ENCODE results near the gene LCOR. TPM values are rescaled to one million over a fixed set of nuclear protein-coding genes. Genes with fewer than 3 reads are reported as not detected.

LCOR gene
- total and polyA plus RNA-seq, 2 experiments from 2014 or later: 26.1 to 48.7 TPM

DNA sequence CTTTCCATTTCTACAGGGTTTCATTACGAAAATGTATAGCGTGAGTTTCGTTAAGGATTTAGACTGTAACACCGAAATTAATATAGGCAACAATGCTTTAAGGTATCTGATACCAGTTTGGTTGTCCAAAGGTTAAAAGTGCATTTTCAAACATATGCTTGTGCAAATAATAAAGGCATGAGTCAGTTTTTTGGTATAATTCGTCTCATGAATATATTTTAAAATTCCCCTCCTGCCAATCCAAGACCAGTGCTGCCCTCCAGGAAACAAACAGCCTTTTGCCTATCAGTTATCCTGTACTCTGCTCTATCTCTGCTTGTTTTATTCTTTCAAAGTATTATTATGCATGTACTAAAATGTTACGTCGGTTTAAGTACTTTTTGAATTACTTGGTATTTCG is 2.0 kb downstream of the LCOR start:
- no peak overlapping the region for H2AFZ ChIP-seq
- peaks cover 12% of the 10 kb centered on the region for H3K4me1 ChIP-seq (ENCODE audit: insufficient read depth)
- H3K27me3 ChIP-seq: no peaks in the 10 kb centered on the region
- TF ChIP-seq EZH2 (IDR thresholded peaks at IDR 0.05; ENCODE audit: borderline replicate concordance): no peak
- TF ChIP-seq, protein P1, sequence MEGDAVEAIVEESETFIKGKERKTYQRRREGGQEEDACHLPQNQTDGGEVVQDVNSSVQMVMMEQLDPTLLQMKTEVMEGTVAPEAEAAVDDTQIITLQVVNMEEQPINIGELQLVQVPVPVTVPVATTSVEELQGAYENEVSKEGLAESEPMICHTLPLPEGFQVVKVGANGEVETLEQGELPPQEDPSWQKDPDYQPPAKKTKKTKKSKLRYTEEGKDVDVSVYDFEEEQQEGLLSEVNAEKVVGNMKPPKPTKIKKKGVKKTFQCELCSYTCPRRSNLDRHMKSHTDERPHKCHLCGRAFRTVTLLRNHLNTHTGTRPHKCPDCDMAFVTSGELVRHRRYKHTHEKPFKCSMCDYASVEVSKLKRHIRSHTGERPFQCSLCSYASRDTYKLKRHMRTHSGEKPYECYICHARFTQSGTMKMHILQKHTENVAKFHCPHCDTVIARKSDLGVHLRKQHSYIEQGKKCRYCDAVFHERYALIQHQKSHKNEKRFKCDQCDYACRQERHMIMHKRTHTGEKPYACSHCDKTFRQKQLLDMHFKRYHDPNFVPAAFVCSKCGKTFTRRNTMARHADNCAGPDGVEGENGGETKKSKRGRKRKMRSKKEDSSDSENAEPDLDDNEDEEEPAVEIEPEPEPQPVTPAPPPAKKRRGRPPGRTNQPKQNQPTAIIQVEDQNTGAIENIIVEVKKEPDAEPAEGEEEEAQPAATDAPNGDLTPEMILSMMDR (IDR thresholded peaks at IDR 0.05; ENCODE audit: poor library complexity): no peak
- no peak for TF ChIP-seq EZH2phosphoT487 (IDR thresholded peaks at IDR 0.05; ENCODE audit: low read depth, severe bottlenecking, unreplicated experiment)
- H3K9me3 ChIP-seq (ENCODE audit: low read depth): no peaks in the 10 kb centered on the region
- peaks cover 62% of the 10 kb centered on the region for H3K79me2 ChIP-seq
- H3K4me2 ChIP-seq: peak overlapping the region; percentile 86
- peak overlapping the region; percentile 51 for H3K4me3 ChIP-seq
- peak; percentile 13 for DNase-seq (ENCODE audit: low spot score)
- WGBS (ENCODE audit: low lambda C conversion rate, missing lambda C conversion rate): 32% methylated on average over 8 of the region's 8 CpGs
- no peaks in the 10 kb centered on the region for H3K36me3 ChIP-seq (replicated peaks; ENCODE audit: insufficient read depth, low read depth)
- peak overlapping the region; percentile 100 for H3K27ac ChIP-seq
- no peaks in the 10 kb centered on the region for H3K9me2 ChIP-seq (replicated peaks; ENCODE audit: insufficient read depth)
- peaks cover 56% of the 10 kb centered on the region for H4K20me1 ChIP-seq (ENCODE audit: insufficient read depth, poor library complexity, severe bottlenecking)

DNA sequence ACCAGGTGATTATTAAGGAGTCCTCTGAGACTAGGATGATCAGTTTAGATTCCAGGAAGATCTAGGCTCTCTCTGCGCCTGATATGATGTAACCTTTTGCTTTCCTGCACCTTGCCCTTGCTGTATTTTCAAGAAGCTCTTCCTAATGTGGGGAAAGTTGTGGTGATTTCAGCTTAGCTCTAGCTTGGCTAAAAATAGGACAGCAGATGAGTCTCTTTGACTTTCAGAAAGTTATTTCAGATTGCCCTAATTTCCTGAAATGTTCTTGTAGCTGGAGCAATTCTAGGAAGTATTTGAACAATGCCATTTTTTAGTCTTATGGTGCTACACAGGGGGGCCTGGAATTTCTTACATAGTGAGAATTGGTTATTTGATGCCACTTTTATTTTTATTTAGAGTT is 3.8 kb downstream of the LCOR start:
- H3K79me2 ChIP-seq: peaks cover 79% of the 10 kb centered on the region
- no peaks in the 10 kb centered on the region for H3K9me2 ChIP-seq (replicated peaks; ENCODE audit: insufficient read depth)
- no peaks in the 10 kb centered on the region for H3K9me3 ChIP-seq (ENCODE audit: low read depth)
- DNase-seq (ENCODE audit: low spot score): peak; percentile 25
- no peak overlapping the region for H2AFZ ChIP-seq
- H3K4me1 ChIP-seq (ENCODE audit: insufficient read depth): peaks cover 16% of the 10 kb centered on the region
- peak overlapping the region; percentile 86 for H3K4me2 ChIP-seq
- 81% methylated on average over 1 of the region's 1 CpG for WGBS (ENCODE audit: low lambda C conversion rate, missing lambda C conversion rate)
- no peaks in the 10 kb centered on the region for H3K27me3 ChIP-seq
- no peaks in the 10 kb centered on the region for H3K36me3 ChIP-seq (replicated peaks; ENCODE audit: insufficient read depth, low read depth)
- peak overlapping the region; percentile 26 for H3K27ac ChIP-seq
- H4K20me1 ChIP-seq (ENCODE audit: insufficient read depth, poor library complexity, severe bottlenecking): peaks cover 74% of the 10 kb centered on the region
- H3K4me3 ChIP-seq: no peak overlapping the region
- TF ChIP-seq, protein P1 (IDR thresholded peaks at IDR 0.05; ENCODE audit: poor library complexity): no peak
- TF ChIP-seq EZH2 (IDR thresholded peaks at IDR 0.05; ENCODE audit: borderline replicate concordance) (no peak), EZH2phosphoT487 (IDR thresholded peaks at IDR 0.05; ENCODE audit: low read depth, severe bottlenecking, unreplicated experiment) (no peak)

DNA sequence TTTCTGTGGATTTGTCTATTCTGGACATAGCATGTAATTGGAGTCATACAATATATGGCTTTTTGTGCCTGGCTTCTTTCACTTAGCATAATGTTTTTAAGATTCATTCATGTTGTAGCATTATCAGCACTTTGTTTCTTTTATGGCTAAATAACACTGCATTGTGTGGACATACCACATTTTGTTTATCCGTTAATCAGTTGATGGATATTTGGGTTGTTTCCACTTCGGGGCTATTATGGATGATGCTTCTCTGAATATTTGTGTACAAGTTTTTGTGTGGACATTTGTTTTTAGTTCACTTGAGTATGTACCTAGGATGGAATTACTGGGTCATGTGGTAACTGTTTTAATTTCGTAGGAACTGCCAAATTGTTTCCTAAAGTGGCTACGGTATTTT is 6.4 kb downstream of the LCOR start:
- Histone ChIP-seq H4K20me1 (ENCODE audit: insufficient read depth, poor library complexity, severe bottlenecking) (peaks cover 98% of the 10 kb centered on the region), H3K4me2 (no peak overlapping the region), H2AFZ (no peak overlapping the region), H3K4me3 (no peak overlapping the region), H3K4me1 (ENCODE audit: insufficient read depth) (peaks cover 16% of the 10 kb centered on the region), H3K27ac (no peak overlapping the region), H3K79me2 (peaks cover 100% of the 10 kb centered on the region), H3K9me2 (replicated peaks; ENCODE audit: insufficient read depth) (no peaks in the 10 kb centered on the region), H3K9me3 (ENCODE audit: low read depth) (no peaks in the 10 kb centered on the region), H3K36me3 (replicated peaks; ENCODE audit: insufficient read depth, low read depth) (no peaks in the 10 kb centered on the region), H3K27me3 (no peaks in the 10 kb centered on the region)
- TF ChIP-seq, protein P1 (IDR thresholded peaks at IDR 0.05; ENCODE audit: poor library complexity): no peak
- TF ChIP-seq EZH2 (IDR thresholded peaks at IDR 0.05; ENCODE audit: borderline replicate concordance) (no peak), EZH2phosphoT487 (IDR thresholded peaks at IDR 0.05; ENCODE audit: low read depth, severe bottlenecking, unreplicated experiment) (no peak)
- whole genome bisulfite sequencing (ENCODE audit: low lambda C conversion rate, missing lambda C conversion rate): 92% methylated on average over 4 of the region's 4 CpGs
- no peak for DNase-seq (ENCODE audit: low spot score)
